Stimulated activated CD8-positive, alpha-beta memory T cell treated with anti-CD3 and anti-CD28 coated beads, Interleukin-15, amount 100 ng/mL, for 1 hour (primary cell): ENCODE results near the gene RBM10.
A peak's percentile ranks its signal among the peaks of the same experiment; 100 is the strongest.

Experiments
- DNase-seq: peaks from one replicate; pipeline ENCODE4 v3.0.0-alpha.2; 2020; ENCODE audit warnings: low read depth

The RBM10 gene

DNA sequence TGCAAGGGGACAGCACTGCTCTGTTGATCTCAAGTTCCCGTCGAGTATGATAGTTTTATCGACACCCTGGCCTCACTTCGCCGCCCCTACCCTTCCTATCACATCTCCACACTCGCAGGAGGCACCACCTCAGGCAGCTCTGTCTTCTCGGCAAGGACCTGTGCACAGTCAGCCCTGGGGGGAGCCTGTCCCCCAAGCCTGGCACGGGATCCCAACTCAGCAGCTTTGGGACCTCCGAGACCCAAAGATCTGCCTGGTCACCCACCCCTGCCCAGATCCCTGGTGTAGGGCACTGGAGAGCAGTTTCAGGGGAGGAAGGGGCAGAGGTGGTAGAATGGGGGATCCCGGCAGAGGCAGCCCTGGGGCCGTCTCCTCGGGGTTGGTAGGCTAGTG lies 30.6 kb downstream of the RBM10 start:
- DNase-seq, result no peak

DNA sequence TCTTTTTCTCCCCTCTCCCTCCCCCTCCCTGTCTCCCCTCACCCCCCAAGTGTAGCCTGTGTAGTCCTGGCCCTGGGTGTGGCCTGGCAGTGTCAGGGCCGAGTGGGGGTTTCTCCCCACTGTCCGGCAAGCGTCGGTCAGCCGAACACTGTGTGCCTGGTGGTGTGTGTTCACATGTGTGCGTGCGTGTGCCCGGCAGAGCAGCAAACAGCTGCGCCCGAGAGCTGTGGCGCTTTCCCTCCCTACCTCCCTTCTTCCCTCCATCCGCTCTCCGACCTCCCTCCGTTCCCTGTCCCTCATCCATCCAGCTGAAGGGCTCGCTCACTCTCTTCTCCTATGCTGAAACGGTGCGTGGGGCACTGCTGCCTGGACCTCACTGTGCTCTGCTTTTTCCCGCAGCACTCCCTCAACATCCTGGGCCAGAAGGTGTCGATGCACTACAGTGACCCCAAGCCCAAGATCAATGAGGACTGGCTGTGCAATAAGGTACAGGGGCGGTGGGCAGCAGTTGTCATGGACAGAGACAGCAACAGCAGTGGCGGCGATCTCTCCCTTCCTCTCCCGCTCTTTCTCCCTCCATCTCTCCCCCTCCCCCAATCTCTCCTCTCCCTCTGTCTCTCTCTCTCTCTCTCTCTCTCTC lies 31.2 kb downstream of the RBM10 start:
- no peak for DNase-seq

DNA sequence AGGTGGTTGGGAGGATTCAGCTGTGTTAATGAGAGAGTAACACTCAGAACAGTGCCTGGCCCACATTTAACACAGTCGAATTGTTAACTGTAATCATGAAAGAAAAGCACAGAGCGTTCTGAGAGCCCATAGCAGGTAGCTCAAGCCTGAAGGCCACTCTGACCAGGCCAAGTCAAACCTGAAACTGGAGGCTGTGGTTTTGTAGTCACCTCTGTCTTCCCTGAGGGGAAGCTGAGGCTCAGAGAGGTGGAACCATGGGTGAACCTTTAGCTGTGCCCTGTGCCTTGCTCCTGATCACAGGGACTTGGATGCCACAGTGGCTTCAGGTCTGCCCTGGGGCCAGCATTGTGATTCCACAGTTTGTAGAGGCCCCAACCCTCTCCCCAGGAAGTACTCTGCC lies 32.1 kb downstream of the RBM10 start:
- no peak for DNase-seq

DNA sequence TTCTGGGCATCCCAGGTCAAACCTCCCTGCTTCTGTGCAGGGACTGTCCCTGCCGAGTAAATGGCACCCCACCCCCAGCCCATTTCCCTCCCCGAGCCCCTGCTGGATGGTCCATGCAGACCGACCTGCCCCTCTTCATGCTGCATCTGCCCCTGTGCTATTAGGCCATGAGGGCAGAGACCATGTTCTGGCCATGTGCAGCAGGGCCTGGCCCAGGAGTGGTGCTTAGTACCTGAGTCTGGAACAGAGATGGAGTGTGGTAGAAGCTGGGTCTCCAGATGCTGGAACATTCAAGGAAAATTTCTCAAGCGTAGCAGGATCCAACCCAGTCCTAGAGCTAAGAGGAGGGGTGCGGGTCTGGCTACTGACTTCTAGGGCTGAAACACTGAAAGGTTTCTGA lies 33.3 kb downstream of the RBM10 start:
- no peak for DNase-seq

DNA sequence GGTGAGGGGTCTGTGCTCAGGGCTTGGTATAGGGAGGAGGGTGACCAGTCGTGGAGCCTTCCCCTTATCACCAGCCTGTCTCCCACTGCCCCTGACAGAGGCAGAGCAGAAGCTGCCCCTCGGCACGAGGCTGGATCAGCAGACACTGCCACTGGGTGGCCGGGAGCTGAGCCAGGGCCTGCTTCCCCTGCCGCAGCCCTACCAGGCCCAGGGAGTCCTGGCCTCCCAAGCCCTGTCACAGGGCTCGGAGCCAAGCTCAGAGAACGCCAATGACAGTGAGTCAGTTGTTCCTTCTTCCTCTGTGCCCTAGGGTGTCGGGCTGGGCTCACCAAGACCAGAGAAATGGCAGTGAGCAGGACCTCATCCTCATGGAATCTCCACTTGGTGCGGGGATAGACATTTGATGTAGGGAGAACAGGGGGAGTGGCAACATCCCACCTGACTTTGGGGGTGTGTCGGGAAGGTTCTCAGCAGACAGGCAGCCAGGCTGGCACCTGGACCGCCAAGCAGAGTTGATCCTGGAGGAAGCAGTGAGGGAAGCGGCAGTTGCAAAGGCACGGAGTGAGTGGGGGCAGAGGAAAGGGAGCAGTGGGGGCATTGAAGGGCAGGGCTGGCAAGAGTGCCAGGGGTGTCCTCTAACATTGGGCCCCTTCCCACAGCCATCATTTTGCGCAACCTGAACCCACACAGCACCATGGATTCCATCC lies 34.4 kb downstream of the RBM10 start:
- DNase-seq, result no peak

DNA sequence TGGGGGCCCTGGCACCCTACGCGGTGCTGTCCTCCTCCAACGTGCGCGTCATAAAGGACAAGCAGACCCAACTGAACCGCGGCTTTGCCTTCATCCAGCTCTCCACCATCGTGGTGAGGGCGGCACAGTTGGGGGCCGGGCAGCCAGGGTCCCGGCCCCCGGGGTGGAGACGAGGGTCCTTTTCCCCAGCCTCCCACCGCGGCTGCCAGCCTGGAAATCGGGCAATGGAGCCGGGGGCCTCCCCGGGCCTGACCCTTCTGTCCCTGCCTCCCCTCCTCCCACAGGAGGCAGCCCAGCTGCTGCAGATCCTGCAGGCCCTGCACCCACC lies 34.9 kb downstream of the RBM10 start:
- no peak for DNase-seq

DNA sequence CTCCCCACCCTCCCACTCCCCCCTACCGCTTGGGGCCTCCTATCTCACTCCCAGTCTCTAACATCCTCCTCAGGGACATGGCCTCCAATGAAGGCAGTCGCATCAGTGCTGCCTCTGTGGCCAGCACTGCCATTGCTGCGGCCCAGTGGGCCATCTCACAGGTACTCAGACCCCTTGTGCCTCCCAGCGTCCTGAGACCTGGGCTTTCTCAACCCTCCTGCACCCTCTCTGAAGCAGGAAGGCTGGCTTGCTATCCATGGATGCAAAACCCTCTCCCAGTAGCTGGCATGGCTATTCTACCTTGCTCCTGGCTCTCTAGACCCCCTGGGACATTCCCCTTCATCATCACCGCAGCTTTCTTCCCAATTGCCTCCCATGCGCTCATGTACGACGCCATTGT lies 35.3 kb downstream of the RBM10 start:
- DNase-seq, result no peak

DNA sequence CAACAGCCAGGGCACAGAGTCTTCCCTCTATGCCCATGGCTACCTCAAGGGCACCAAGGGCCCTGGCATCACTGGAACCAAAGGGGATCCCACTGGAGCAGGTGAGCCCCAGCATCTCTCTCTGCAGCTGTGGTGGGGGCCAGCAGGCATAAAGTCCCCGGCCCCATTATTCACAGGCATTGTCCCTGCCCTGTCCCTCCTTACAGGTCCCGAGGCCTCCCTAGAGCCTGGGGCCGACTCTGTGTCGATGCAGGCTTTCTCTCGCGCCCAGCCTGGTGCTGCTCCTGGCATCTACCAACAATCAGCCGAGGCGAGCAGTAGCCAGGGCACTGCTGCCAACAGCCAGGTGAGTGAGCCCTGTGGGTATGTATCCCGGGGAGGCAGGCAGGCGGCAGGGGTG lies 36.3 kb downstream of the RBM10 start:
- DNase-seq, result no peak

DNA sequence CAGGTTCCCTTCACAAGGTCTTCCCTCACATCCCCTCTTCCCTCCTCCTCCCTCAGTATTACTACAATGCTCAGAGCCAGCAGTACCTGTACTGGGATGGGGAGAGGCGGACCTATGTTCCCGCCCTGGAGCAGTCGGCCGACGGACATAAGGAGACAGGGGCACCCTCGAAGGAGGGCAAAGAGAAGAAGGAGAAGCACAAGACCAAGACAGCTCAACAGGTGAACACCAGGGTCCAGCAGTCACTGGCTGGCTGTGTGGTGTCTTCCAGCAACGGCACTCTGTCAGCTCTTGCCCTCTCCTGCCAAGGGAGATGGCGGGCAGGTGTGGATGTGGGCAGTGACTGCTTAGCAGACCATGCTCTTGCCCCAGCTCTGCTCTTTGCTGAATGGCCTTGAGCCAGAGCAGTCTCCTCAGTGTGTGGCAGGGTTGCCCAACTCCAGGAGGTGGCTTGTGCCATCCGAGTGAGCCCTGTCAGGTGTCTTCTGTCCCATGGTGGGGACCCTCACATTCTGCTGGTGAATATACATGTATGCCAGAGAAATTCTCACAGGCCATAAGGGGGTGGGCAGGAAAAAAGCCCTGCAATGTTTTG lies 37.2 kb downstream of the RBM10 start:
- no peak for DNase-seq

DNA sequence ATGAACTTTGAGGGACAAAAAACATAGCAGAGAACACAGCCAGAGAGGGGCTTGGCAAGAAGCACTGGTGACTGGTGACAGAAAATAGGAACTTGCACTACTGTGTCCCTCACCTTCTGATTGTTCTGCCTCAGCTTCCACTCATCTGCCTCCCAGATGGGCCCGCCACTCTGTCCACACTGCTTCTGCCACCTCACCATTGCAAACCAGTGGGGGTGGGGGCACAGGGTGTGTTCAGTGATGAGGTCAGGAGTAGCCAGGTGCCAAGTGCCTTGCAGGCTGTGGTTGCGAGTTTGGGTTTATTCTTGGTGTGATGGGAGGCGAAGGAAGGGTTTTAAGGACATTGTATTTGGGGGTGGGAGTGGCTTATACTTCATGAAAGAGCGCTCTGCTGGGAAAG lies 39.5 kb downstream of the RBM10 start:
- DNase-seq, result no peak

DNA sequence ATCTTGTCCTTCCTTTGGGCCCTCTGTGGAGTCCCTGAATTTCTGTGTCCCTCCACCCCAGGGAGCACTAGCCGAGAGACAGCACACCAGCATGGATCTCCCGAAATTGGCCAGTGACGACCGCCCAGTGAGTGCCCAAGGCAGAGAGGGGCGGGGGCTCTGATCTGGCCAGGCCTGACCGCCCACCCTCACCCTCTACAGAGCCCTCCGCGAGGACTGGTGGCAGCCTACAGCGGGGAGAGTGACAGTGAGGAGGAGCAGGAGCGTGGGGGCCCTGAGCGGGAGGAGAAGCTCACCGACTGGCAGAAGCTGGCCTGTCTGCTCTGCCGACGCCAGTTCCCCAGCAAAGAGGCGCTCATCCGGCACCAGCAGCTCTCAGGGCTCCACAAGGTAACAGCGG lies 40.2 kb downstream of the RBM10 start:
- DNase-seq, result no peak

DNA sequence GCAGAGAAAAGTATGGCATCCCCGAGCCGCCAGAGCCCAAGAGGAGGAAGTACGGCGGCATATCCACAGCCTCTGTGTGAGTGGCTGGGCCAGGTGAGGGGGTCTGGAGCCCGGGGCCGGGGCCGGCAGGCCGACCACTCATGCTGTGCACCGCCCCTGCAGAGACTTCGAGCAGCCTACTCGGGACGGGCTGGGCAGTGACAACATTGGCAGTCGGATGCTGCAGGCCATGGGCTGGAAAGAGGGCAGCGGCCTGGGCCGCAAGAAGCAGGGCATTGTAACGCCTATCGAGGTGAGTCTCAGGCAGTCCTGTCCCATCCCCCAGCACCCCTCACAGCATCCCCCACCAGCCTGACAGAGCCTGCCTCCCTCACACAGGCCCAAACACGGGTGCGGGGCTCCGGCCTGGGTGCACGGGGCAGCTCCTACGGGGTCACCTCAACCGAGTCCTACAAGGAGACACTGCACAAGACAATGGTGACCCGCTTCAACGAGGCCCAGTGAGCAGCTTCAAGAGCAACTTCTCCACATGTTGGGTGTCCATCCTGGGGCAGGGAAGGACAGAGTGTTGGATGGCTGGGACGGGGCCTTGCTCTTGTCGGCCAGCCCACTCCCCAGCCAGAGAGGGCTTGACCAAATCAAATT lies 41.2 kb downstream of the RBM10 start:
- no peak for DNase-seq

DNA sequence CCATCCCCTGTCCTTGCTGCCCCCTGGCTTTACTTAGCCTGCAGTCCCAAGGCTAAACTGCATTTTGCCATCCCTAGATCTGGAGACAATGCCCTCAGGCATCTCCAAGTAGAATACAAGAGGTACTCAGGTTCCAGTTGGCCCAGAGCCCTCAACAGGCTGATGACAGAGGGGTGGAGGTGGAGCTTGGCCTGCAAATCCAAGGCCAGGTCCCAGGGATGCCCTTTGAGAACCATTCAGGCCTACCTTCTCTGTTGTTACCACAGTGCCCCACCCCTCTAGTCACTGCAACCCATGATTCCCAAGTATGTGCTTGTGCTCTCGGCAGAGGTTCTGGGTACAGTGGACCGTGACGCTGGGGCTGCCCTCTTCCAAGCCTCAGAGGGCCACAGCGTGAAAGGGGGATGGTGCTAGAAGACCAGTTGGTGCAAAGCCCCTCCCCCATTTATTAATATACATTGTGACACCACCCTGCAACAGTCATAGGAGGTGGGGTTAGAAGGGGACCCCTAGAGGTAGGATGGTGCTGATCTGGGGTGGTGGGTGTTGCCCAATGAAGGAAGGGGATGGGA lies 42.2 kb downstream of the RBM10 start:
- no peak for DNase-seq

DNA sequence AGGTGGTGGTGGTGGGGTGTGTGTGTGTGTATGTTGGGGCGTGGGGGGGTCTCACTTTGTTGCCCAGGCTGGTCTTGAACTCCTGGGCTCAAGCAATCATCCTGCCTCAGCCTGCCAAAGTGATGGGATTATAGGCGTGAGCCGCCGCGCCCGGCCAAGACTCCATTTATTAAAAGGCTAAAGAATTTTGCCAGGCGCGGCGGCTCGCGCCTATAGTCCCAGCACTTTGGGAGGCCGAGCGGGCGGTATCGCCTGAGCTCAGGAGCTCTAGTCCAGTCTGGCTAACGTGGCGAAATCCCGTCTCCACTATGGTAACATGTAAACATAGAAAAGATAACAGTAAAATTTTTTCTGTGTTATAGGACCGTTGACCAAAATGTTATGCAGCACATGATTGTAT lies 44.9 kb downstream of the RBM10 start:
- DNase-seq, result no peak

DNA sequence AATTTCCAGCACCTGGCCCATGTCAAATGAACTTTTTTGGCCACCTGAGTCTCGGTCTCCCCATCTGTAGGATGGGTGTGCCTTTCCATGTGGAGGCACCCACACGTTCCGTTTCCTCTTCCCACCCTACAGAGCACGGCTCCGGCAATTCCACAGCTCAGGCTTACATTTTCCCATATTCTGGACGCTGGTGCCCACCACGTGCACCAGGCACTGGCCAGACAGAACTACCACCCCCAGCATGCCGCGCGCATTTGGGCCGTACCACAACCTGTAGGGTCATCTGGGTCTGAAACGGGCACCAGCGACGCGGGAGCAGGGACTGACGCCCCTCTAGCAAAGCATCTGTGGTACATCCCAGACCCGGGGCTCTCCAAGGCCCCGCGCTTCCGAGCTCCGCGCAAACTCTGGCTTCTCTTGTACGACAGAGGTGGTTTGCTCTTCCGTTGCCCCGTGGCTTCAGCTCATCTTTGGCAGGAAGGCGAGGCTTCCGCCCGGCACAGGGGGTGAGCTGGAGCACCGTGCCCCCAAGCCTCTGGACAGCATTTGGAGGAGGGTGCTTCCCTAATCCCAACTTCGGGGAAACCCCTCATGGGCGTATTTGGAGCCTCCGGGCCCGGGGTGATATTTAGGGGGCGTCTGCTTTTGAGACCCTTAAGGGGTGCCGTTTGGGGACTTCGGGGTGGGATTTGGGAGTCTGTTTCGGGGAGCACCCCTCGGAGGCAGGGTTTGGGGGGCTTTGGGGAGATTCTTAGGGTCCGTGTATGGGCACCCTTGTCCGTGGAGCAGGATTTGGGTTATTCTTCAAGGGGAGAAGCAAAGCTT lies 45.6 kb downstream of the RBM10 start:
- DNase-seq, result peak; percentile 57

DNA sequence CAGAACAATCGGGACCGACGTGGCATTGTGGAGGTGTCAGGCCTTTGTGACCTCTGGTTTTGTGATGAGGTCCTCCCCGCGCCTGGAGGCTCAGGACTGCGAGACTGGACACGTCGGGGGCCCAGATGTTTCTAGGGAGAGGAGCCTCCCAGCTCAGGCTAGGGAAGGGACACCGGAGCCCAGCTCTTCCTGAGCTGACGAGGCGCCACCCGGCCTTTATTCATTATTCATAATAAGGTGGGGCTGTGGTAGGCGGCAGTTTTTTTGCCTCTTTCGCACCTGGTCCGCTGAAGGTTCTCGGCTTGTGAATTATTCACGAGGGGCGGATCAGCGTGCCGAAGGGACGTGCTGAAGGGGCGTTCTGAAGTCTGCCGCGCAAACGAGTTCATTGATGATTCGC lies 46.3 kb downstream of the RBM10 start:
- DNase-seq, result no peak

DNA sequence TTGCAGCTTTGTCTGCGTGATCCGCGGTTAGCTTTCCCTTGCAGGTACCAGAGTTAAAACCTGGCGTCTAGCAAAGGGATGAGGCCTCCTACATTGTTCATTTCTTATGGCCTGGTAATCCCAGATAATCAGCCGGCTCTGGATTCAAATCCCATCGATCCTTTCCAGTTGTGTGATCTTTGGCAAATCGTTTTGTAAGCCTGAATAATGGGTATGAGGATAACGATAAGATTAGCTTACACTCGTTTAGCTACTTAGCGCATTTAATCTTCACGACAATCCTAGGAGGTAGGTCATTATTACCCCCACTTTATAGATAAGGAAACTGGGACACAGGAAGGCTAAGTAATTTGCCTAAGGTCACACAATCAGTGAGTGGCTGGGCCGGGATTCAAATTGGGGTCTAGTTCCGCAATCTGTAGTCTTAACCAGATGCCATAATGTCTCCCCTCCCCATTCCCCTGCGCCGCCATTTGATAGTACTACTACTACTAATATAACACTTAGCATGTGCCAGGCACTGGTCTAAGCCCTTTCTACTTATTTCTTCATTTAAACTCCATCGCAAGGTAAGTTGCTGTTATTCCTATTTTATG lies 46.9 kb downstream of the RBM10 start:
- DNase-seq, result no peak

DNA sequence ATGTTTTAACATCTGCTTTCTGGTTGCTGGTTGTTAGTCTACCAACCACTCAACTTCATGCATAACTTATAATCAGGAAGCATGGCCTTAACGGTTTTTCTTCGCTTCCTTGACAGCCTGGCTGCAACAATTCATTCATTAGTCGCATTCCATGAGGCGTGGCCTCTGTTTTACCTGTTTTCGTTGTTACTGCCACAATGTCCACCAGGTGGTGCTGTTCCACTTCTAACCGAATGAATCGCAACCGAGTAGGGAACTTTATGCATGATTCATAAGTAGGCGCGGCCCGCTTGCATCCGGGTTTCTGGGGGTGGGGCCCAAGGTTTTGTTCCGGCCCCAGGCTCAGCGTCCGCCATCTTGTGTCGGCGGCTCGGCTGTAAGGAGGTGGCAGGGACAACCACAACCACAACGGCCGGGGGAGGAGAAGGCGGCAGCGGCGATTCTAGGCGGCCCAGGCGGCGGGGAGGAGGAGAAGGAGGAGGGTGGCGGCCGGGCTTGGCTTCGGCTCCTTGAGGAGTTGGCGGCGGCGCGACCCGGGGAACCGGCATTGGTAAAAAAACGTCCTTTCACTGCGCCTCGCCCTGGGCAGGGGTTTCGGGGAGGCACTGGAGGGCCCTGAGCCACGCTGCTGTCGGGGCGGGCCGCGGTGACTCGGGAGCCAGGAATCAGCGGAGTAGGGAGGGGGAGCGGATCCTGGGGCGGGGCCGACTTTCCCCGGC lies 48.6 kb downstream of the RBM10 start, which contains the start of gene UBA1:
UBA1 (plus strand) TSS at position 355 of the 719 bp plus-strand sequence. CDS start 4,974 bp downstream, outside the sequence.
- peak; percentile 84 for DNase-seq

DNA sequence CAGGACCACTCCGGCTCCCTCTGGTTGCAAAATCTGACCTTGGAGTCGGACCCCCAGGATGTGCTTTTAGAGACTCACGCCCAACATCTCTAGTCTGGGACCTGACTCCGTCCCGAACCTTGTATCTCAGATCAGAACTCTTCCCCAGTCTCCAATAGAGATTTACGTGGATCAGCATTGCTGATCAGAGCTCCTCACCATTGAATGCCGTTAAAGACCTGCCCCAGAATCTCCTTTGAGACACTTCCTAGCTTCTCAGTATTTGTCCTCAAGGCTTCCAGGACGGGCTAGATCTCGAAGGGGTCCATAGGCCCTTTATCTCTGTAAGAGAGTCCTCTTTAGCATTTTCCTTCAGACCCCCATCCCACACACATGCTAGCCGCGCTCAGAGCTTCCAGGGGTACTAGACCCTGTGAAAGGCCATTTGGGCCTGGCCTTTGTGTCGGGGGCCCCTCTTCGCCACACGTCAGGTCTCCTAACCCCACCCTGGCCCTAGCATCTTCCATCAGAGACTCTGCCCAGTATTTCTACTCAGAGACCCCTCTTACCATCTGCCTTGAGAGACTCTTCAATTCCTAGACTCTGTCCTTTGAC lies 49.3 kb downstream of the RBM10 start:
- no peak for DNase-seq

DNA sequence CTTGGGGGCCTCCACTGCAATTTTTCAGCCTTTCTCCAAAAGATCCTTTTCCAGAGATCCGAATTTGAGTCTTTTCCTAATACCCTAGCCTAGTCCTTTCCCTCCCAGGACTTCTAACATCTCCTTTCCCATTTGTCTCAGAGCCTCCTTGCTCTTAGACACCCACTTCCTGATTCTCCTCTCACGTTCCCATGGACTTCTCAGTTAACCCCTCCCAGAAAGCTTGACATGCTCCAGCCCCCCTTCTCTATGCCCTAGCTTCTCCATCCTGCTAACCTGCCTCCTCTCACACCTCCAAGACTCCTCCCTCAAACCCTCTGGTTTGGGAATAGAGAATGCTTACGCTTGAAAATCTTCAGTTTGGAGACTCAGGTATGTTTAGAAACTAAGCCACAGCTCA lies 51.1 kb downstream of the RBM10 start:
- no peak for DNase-seq

DNA sequence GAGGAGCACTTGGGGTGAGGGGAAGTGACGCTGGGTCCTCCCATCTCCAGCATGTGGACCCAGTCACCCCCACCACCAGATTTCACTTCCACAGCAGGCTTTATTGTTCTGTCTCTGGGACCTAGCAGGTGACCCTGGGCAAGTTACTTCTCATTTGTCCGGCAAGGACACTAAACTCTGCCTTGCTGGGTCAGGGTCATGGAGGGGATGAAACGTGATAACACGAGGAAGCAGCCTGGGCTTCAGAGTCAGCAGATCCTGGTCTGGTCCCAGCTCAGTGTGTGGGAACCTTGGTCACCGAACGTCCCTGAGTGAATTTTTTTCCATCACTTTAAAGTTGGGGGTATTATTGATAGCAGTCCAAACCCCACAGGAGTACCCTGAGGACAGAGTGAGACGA lies 52.5 kb downstream of the RBM10 start:
- DNase-seq, result no peak
